GM18505 (cell line): Measurements from ENCODE around the gene PPARG.
"Not testable (repeated sequence)": the region's sequence is repeated elsewhere in the genome, so short reads cannot be mapped to it uniquely, and the experiment has no call there.

Source experiments
- ATAC-seq: cut with Tn5 transposase; IDR thresholded peaks from one replicate; pipeline ENCODE4 v1.9.1; 2021; ENCODE audit not compliant: unreplicated experiment
- POLR2A ChIP-seq: IDR thresholded peaks from 4 replicates; pipeline ENCODE4 v1.6.1; 2011; ENCODE audit warnings: borderline replicate concordance; ENCODE audit not compliant: insufficient read depth, insufficient read length; ENCODE audit errors: extremely low read depth

The PPARG gene

DNA sequence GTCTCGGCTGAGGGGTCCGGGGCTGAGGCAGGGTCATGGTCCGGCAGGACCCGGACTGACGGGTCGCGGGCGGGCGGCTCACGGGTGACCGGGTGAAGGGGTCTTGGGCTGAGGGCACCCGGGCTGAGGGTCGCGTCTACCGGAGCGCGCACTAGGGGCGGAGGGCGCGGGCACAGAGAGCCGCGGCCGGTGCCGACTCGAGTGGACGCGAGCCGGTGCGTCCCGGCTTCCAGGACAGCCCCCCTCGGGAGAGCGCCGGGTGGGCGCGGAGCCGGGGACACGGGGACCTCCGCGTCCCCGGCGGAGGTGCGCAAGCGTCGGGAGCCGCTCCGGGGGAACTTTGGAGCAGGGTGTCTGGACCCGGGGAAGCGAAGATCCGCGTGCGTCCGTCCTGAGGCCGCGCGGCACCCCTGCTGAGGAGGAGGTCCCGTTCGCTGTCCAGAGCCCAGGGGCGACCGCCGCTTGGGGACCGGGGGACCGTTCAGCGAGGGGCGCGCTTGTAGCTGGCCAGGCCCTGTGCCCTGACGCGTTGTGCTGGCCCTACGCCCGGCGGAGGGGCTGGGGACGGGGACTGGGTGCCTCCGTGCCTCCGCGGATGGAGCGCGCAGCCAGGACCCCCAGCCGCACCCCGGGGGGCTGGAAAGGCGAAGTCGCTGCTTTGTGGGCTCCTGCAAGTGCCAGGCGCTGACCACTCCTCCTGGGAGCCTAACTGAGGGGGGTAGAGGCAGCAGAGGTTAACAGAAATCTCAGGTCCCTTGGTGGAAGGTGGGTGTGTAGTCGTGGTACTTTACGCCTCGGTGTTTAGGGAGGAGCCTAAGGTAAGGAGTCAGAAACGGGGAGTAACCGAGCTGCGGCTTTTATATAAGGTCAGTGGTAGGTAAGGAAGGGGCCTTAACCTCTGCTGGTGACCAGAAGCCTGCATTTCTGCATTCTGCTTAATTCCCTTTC is at the start of gene PPARG:
TSS of gene PPARG (plus strand) at position 889 of the 948 bp plus-strand sequence. CDS start 90,642 bp downstream, outside the sequence.
- no peak for TF ChIP-seq POLR2A

DNA sequence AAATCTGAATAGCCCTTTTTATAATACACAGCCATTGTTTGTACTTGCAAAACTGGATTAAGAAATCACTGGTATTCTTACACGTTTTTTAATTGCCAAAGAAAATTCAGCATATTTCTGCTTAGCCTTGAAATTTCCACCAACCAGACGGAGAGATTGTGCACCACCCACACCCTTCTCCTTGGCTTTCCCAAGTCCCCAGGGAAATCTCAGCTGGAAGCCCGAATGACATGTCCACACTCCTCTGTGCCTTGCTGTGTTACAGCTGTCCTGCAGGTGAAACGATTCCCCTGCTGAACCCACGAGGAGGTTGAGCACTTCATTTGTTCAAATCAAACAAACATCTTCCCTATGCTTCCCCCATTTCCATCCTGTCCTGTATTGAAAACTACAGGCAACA is 49.6 kb upstream of the PPARG start:
- no peak for TF ChIP-seq POLR2A
- ATAC-seq, result no peak

More for the DNA sequence above, at the start of gene PPARG:
- no peak for ATAC-seq

DNA sequence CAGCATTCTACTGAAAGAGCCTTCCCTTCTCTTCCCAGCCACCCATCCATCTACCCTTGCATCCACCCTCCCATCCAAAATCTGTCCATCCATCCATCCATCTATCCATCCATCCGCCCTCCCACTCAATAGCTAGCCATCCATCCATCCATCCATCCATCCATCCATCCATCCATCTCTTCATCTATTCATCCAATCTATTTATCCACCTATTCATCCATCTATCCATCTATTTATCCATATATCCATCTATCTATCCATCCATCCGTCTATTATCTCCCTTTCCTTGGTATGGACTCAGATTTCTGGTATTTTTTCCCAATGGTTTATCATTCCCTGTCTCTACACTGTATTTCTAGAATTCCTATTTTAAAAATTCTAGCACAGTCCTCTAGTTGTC is 46.1 kb upstream of the PPARG start:
- no peak for TF ChIP-seq POLR2A
- ATAC-seq, result no peak

DNA sequence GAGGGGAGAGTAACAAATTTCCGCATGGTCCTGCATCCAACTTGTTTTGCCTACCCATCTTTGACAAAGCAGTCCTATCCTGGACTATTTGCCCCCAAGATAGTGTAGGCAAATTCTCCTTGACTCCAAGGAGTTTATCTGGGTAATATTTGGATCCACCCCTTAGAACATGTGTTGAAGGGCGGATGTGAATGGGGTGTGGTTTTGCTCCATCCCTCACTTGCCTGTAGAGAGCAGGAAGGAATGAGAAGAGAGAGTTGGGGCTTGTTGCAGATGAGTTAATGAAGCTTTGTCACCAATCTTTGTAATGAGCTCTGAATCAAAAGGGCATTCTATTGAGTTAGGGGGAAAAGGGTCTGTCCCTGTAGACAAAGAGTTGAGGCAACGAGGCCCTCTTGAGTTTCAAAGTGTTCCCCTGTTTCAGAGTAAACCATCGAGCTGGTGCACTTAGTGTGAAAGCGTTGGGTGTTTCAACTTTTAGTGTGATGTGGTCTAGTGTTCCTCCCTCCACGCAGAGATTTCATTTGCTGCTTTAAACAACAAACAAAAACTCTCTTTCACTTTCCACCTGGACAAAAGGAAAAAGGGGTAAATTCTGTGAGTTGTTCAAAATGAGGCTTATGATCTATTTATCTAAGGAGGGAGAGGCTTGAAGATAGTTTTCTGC is 42.2 kb upstream of the PPARG start:
- no peak for TF ChIP-seq POLR2A
- ATAC-seq, result no peak

DNA sequence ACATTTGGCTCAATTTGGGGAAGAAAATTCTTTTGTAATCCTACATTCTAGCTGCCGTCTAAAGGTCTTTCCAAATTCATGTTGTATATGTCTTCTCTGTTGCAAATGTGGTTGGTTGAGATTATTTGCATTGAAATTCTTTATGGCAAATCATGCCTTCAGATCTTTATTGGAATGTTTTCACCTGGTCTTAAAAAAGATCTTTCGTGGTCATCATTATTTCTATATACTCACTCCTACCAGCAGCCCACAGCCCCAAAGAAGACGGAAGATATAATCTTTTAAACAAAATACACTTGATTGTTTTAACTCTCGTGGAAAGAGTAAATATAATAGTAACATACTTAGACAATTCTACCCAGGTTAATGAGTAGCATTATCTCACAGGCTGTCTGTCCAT is 41.5 kb upstream of the PPARG start:
- no peak for TF ChIP-seq POLR2A
- no peak for ATAC-seq

DNA sequence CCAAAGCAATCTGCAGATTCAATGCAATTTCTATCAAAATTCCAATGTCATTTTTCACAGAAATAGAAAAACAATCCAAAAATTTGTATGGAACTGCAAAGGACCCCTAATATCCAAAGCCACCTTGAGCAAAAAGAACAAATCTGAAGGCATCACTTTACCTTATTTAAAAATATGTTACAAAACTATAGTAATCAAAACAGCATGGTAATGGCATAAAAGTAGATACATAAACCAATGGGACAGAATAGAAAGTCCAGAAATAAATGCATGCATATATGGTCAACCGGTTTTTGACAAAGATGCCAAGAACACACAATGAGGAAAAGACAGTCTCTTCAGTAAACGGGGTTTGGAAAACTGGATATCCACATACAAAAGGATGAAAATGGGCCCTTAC is 39.4 kb upstream of the PPARG start:
- no peak for TF ChIP-seq POLR2A
- no peak for ATAC-seq

DNA sequence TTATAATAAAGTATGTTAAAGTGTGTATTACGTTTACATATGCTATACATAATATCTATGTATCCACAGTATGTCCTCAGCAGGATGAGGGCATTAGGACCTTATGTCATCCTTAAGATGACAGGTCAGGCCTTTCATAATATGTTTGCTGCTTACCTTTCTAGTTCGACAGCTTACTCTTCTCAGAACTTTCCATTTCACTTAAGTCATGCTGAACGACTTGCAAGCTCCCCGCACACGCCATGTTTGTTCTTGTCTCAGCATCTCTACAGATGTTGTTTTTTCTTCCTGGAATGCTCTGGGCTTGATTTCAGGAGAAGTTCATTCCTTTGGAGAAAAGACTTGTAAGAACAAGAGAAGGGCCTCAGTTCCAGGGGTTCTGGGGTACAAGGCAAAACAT is 36.0 kb upstream of the PPARG start:
- no peak for TF ChIP-seq POLR2A

DNA sequence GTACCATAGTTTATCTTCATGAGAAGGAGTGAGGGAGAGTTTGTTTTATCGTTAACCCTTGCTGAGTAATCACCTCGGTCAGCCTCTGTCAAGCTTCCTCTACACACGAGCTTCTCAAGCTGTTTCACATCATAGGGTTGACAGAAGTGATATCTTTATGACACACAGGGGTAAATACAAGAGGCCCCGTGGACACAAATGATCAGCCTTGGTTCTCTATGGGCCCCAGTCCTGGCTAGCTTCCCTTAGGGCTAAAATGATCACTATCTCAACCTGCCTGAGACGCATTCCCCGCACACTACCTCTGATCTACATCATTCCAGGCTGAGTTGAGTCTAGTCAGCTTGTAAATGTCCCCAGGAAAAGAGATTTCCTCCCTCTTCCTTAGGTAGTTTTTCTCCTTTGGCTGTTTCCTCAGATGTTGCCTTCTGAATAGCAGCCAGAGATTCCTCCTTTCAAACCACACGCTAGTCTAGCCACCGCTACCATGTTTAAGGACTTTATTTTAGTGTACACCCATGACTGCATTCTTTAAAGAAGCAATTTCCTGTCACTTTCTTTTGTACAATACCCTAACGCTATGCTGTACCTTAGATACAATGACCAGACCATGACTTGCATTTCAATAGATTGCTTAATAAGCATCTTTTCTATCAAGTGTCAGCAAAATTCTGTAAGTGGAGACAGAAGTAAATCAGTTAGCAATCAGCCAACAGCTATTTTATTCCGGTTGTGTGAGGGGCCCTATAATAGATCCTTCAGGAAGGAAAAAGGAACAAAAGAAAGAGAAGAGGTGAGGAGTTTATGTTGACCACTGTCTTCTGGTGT is 35.1 kb upstream of the PPARG start:
- no peak for ATAC-seq

More for the DNA sequence above, 36.0 kb upstream of the PPARG start:
- ATAC-seq, result no peak

DNA sequence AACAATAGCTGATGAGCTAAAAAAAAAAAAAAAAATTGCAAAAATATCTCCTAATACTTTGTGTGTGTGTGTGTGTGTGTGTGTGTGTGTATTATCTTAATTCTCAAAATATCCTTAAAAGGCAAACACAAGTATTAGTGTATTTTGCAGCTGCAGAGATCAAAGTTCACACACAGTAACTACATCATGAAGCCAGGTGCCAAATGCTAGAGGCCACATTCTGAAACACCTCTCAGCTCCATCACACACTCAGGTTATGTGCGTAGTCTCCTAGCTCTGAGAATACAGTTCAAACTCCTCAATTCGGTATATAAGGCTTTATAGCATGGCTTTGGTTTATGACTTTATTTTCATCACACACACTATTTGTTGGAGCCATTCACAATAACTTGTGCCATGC is 33.5 kb upstream of the PPARG start:
- no peak for ATAC-seq
- TF ChIP-seq POLR2A, result no peak

More for the DNA sequence above, 35.1 kb upstream of the PPARG start:
- TF ChIP-seq POLR2A, result no peak

DNA sequence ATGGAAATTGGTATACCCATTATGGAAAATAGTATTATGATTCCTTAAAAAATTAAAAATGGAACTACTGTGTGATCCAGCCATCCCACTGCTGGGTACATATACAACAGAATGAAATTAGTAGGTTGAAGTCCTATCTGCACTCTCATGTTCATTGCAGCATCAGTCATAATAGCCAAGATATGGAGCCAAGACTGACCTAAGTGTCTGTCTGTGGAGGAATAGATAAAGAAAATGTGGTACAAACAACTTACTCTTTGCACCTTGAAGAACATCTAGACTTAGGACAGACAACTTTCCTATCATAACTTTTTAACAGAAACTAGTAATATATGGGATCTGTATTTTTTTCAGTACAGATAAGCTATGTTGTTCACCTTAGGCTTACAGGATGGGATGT is 30.0 kb upstream of the PPARG start:
- no peak for TF ChIP-seq POLR2A
- no peak for ATAC-seq

DNA sequence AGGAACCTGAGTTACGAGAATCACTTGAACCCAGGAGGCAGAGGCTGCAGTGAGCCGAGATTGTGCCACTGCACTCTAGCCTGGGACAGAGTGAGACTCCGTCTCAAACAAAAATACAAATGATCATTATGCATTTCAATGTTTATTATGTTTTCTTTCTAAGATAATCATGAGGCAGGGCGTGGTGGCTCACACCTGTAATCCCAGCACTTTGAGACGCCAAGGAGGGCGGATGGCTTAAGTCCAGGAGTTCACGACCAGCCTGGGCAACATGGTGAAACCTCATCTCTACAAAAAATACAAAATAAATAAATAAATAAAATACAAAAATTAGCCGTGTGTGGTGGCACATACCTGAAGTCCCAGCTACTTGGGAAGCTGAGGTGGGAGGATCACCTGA is 26.7 kb upstream of the PPARG start:
- not testable (repeated sequence) for ATAC-seq

DNA sequence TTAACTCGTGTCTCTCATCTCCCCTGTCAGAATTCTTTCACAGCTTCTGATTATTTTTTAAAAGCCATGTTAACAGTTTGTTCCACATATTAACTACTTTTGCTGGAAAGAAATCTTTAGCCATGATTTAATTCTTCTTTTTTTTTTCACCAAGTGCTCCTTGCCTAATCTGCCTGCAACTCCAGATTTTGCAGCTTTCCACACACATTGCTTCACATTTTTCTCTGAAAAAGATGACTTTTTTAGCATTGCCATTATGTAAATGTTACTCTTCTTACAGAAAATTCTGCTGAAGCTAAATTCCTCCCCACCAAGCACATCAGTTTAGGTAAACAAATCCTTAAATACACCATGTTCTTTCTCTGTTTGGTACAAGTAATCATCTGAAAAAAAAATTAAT is 23.4 kb upstream of the PPARG start:
- no peak for TF ChIP-seq POLR2A
- ATAC-seq, result no peak

DNA sequence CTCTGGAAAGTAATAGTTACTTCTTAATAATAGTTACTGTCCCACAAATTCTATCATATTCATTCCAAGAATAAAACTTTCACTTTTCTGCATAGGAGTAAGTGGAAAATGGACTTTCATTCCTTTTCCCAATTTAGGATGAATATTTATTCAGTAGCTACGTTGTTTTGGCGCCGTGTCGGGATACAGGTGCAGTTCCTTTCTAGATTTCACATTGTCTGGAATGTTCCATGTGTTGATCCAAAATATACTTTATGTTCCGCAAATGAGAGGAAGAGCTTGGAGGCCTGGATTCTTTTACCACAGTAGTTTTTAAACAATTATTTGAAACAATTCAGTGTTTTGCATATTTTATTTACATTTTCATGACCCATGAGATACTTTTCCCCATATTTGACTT is 22.8 kb upstream of the PPARG start:
- no peak for ATAC-seq
- no peak for TF ChIP-seq POLR2A

DNA sequence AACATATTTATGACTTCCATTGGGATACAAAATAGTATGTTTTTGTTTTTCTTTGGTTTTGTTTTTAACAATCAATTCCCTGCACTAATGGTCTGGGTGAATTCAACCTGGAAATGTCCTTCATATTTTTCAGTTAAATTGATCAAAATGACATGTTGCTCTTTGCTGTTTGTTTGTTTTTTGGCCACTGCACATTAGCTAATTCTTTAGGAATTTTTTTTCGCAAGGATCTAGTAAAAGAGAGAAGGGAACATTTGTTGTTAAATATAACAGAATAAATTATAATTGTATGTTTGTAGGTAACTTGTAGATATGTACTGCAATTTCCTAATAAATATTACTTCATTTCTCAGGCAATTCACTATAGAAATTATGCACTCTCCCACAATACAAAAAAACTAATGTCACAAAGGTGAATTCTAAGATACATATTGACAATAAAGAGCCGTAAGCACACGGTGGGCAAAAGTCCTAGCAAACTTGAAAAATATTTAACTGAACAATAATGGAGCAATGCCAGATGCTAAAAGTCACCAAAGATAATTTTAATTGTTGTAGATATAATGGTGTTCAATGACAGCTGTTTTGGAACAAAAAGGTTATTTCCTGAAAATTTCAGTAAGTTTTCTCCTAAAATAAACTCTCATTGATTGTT is 21.4 kb upstream of the PPARG start:
- TF ChIP-seq POLR2A, result no peak
- ATAC-seq, result no peak
